GM19372 (cell line): ENCODE measurements around the gene ABCF3.

Experiments
- ATAC-seq: cut with Tn5 transposase; IDR thresholded peaks from one replicate; pipeline ENCODE4 v1.9.1; 2021; ENCODE audit warnings: mild to moderate bottlenecking, low read depth, moderate library complexity; ENCODE audit not compliant: unreplicated experiment

Gene ABCF3

DNA sequence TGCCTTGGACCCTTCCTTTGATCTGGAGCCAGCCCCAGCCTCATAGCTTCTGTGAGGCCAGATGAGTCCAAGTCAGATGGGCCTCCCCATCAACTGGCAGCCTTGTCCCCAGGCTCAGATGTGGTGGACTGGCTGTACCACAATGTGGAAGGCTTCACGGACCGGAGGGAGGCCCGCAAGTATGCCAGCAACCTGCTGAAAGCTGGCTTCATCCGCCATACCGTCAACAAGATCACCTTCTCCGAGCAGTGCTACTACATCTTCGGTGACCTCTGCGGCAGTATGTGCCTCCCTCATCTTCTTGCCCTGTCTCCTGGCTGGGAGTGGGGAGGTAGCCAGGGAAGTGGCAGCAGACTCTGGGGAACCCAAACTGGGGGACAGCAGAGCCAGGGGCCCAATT lies 18.2 kb upstream of the ABCF3 start:
- ATAC-seq, result no peak

DNA sequence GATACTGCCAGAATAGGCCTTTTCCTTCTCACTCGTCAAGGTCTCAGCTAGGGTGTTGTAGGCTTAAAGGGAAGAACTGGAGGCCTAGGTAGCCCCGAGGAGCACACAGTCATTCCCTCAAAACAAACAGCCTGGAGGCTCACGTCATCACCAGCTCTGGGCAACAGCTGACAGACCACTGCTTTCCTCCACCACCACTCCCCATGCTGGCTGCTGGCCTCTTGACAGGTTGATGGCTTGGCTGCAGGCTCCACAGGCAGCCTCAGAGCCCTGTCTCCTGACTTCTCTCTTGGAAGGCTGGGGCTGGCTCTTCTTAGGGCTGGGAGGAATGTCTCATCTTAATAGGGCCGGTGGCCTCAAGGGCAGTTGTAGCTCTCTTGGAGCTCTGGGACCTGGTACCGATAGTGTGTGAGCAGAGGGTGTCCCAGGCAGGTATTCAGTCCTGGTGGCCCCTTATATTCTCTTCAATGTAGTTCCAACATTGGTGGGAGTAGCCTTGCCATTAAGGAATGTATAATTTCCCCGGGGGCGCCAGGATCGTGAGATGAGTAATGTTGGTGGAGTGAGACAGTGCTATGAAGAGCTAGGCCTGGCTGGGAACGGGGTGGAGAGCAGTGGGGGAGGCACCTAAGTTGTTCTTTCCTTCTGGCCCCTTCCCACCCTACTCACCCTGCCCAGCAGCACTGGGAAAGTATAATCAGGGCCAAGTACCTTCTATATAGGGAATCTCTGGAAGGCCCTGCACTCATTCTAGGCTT lies 17.5 kb upstream of the ABCF3 start:
- no peak for ATAC-seq

DNA sequence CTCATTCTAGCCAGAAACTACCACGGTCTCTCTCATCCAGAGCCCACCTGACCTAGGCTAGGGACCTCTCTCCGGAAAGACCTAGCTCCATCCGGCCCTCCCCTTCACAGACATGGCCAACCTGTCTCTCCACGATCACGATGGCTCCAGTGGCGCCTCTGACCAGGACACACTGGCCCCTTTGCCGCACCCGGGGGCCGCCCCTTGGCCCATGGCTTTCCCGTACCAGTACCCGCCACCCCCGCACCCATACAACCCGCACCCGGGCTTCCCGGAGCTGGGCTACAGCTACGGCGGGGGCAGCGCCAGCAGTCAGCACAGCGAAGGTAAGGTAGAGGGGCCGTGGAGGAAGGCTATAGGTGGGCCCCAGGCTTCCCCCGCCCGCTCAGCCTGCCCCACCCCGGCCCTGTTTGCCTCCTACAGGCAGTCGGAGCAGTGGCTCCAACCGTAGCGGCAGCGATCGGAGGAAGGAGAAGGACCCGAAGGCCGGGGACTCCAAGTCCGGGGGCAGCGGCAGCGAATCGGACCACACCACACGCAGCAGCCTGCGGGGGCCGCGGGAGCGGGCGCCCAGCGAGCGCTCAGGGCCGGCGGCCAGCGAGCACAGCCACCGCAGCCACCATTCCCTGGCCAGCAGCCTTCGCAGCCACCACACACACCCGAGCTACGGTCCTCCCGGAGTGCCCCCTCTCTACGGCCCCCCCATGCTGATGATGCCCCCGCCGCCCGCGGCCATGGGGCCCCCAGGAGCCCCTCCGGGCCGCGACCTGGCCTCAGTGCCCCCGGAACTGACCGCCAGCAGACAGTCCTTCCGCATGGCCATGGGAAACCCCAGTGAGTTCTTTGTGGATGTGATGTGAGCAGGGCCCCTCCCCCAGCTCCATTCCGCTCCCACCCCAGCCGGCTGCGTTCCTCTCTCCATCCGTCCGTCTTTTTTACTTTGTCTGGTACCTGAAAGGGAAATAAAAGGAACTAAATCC lies 15.8 kb upstream of the ABCF3 start:
- no peak for ATAC-seq

DNA sequence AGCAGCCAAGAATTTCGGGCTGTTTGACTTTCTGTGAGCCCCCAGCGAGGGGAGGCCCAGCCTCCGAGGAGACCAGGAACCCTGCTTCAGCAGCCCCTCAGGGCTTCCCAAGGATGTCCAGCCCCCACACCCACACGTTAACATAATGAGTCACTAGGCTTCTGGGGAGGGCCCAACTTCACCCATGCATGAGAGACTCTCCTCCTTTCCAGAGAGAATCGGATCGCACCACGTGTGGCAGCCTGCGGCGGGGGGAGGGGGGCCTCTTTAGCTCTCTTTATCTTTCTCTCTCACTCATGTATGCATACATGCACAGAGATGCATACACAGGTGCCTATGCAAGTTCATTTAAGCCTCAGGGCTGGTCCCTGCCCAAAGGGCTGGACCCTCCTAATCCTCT lies 14.4 kb upstream of the ABCF3 start:
- no peak for ATAC-seq

DNA sequence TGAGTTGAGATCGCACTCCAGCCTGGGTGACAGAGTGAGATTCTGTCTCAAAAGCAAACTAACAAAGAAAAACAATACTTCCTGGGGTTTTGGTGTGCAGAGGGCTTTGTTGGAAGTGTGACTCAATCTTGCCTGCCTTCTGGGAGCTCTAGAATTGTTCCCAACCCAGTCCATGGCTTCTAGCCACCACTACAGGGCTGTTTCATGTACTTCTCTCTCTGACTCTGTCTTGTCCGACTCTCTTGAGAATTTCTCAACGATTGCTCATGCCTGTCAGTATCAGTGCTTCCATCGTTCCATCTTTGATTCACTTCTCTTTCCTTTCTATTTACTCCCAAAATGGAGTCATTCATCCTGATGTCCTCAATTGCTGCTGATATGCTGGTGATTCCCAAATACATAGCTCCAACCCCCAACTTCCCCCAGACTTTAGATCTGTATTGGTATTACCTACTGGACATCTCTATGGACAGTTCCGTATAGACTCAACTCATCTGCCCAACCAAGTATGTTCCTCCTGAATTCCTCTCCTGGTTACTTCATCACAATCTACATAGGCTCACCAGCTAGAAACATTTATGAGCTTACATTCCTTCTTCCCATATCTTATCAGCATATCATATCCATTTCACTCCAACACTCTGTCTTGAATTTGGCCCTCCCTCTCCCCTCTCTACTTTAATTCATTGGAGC lies 13.2 kb upstream of the ABCF3 start:
- no peak for ATAC-seq

DNA sequence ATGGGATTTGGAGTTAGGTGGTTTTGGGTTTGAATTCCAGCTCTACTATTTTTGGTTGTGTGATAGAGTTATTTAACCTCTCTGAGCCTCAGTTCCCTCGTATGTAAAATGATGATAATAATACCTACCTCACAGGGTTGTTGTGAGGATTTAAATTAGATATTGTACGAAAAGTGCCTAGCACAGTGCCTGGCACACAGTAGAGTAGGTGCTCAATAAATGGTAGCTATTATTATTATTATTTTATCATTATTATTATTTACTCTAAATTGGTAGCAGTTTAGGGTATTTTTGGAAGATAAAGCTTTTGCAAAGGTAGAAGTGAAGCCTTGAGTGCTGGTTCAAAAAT lies 12.7 kb upstream of the ABCF3 start:
- ATAC-seq, result no peak

DNA sequence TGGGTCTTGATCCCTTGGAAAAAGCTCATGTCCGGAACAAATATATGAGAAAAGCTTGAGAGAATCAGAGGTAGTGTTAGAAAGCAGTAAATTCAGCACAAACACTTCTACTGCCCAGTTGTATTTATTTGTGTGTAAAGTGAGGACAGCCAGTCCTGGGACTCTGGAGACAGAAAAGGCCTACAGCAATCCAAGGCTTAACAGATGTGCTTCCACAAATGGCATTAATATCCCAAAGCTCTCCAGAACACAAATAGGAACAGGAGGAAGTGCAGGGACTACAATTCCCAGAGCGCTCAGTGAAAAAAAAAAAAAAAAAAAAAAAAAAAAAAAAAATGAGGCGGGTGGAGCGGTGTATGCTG lies 11.7 kb upstream of the ABCF3 start:
- ATAC-seq, result no peak

DNA sequence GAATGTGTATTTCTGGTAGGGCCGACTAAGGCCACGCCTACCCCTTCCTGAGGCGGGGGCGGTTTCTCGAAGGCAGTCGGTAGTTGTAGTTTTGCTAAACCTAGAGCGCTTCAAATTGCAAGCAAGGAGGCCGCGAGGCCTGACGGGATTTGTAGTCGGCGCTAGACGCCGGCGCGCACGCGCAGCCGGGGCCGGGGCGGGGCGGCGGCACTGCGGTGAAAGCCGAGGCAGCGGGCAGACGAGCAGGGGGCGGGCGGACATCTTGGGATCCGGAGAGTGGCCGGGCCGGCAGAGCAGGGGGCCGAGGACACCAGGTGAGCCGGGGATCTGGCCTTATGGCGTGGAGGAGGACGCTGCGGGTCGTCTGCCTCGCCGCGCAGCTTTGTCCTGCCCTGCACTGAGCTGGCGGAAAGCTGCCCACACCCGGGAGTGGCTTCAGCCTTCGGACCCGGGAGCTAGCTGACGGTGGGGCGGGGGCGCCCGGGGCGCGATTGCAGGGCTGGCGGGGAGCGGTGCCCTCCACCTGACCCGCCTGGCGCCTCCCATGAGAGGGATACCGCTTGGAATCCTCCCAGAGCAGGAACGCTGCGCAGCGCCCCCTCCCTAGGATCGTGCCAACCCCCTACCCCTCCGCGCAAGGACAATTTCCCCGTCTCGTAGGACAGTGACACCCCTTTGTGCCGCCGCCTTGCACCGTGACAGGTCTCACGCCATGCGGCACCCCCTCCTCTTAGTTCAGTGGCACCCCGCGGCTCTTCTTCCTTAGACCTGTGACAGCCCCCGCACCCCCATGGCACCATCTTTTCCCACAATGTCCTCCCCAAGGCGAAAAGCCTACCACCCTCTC lies 11.1 kb upstream of the ABCF3 start, which contains the start of gene AP2M1:
Gene AP2M1, plus strand, starts transcription at position 210 of the 847 bp plus-strand sequence. CDS start 2,139 bp downstream, outside the sequence.
- ATAC-seq, result peak; percentile 98

DNA sequence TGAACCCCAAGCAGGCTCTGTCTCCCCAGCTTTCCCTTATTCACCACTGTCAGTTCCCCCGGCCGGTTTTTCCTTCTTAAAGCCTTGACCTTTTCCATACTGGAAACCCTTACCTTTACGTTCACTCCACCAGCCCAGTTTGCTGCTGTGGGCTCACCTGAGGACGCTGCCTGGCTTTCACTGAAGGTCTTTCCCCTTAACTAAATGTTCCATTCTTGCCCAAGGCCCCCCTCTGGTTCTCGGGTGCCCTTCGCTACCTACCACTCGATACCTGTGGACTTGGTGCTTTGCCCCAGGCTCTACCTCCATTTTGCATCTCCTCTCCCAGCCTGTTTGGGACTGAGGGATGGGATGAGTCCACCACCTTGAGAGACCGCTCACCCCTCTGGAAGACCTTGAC lies 10.5 kb upstream of the ABCF3 start:
- no peak for ATAC-seq

DNA sequence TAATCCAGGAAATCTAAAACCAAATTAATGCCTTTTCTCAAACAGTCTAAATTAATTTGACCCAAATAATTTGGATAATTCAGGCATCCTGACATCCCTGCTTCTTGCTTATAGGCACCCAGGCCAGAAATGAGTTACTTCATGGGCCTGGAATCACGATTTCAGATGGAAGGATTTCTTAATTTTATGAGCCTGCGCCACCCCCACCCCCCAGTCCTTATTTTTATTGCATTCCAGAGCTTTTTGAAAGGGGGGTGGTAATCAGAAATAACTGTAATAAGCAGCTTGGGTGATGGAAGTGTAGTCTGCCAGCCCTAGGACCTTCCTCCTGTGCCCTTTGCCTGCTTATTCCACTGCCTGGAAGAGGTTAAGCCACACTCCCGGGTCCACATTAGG lies 10.0 kb upstream of the ABCF3 start:
- ATAC-seq, result no peak

DNA sequence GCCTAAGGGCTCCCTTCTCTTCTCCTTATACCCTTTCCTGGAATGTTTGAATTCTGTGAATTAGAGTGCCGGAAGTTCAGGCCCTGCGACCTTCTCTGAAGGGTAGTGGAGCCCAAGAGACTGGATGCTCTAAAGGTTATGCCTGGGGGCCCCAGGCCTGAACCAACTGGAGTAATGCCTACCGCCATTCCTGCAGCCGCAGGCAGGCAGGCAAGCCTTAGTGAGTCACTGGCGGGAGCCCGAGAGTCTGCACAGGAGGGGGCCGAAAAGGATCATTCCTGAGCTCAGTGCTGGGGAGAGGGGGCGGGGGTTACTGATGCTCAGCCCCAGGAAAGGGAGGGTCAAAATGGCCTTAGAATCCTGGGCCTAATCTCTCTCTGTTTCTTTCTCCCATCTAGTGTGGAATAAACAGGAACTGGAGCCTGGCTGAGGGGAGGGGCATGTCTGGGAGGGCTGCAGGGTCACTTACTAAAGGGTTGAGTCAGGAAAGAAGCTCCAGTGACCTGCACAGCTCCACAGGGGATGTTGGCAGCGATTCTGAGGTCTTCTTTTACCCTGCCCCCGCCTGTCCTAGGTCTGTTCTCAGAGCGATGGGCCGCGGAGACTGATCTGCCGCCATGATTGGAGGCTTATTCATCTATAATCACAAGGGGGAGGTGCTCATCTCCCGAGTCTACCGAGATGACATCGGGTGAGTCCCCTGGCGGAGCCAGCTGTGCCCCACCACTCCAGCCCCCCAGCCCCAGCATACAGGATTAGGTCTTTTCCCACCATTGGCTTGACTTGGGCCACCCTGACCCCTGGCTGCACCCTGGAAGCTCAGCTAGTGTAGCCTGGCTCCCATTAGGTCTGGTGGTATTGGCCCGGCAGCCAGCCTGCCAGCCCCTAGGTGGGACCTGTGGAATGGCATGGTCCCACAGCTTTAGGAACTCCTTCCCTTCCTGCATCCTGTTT lies 9.3 kb upstream of the ABCF3 start:
- ATAC-seq, result no peak

DNA sequence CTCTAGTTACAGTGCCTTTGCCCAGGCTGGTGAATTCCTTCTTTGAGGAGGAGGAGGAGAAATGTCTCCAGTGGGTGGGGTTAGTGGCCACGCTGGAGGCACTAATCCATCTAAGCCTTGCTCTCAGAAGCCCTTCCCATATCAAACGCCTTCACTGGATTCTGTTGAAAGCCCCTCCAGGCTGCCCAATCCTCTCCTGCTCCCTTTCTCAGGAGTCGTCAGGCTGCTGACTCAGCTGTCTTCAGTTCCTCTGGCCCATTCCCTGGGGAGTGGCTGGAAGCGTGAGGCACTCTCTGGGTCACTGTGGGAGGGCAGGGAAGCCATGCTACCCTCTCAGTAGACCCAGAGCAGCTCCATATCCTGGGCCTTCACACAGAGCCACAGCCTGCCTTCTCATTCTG lies 8.7 kb upstream of the ABCF3 start:
- ATAC-seq, result no peak

DNA sequence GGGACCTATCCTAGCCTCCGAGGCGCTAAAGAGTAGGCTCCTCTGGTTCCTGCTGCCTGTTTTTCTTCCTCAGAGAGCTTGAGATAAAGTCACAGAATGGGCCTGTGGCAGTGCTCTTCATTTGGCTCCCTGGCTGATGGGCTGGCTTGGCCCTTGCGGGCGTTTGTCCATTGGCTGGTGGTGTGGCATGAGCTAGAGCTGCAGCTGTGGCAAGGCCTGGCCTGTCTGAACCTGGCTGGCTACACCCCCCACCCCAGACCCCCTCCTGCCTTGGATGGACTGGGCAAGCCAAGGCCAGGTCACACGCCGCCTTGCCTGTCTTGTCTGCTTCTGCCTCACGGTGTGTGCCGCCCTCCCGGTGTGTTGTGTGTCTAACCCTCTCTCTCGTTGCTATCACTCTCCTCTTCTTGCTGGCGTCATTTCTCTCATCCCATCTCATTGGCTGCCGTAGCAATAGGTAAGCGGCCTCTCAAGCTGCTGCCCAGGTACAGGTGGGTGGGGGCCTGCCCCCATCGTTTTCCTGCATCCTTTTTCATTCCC lies 8.2 kb upstream of the ABCF3 start:
- no peak for ATAC-seq

DNA sequence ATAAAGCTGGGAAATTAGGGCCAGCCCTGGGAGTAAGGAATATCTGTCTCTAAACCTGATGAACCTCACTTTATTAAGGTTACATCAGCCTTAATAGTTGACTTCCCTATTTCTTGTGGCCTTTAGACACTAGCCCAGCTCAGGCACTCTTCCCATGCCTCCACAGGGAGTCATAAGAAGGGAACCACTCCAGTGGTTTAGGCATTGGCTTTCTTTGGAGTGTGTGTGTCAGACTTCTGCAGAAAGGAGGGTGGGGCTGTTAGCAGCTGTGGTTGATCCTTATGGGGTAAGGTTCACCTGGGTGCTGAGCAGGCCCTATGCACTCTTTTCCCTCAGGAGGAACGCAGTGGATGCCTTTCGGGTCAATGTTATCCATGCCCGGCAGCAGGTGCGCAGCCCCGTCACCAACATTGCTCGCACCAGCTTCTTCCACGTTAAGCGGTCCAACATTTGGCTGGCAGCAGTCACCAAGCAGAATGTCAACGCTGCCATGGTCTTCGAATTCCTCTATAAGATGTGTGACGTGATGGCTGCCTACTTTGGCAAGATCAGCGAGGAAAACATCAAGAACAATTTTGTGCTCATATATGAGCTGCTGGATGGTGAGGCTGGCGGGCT lies 7.4 kb upstream of the ABCF3 start:
- ATAC-seq, result no peak

DNA sequence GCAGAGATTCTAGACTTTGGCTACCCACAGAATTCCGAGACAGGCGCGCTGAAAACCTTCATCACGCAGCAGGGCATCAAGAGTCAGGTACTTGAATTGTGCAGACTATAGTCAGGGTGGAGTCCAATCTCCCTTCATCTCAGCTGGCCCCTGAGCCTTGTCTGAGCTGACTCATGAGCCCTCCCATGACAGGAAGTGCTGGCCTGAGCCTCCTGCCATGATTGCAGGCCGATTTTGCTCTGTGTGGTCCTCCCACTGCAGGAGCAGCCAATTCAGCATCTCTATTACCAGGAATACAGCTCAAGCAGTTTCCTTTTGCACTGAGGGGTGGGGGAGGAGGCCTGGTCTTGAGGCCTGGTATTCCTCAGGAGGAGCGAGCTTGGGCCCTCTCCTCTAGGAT lies 5.8 kb upstream of the ABCF3 start:
- ATAC-seq, result no peak

DNA sequence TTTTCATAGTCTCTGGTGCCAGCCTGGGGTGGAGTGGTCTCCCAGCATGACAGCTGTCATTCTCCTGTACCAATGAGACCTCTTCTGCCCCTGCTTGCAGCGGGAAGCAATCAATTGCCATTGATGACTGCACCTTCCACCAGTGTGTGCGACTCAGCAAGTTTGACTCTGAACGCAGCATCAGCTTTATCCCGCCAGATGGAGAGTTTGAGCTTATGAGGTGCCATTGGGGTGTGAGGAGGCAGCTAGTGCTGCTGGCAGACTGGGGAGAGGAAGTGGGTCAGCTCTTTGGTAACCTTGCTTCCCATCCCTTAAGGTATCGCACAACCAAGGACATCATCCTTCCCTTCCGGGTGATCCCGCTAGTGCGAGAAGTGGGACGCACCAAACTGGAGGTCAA lies 4.4 kb upstream of the ABCF3 start:
- ATAC-seq, result no peak

DNA sequence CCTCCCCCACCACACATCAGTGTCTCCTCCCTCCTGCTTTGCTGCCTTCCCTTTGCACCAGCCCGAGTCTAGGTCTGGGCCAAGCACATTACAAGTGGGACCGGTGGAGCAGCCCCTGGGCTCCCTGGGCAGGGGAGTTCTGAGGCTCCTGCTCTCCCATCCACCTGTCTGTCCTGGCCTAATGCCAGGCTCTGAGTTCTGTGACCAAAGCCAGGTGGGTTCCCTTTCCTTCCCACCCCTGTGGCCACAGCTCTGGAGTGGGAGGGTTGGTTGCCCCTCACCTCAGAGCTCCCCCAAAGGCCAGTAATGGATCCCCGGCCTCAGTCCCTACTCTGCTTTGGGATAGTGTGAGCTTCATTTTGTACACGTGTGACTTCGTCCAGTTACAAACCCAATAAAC lies 2.3 kb upstream of the ABCF3 start:
- no peak for ATAC-seq

DNA sequence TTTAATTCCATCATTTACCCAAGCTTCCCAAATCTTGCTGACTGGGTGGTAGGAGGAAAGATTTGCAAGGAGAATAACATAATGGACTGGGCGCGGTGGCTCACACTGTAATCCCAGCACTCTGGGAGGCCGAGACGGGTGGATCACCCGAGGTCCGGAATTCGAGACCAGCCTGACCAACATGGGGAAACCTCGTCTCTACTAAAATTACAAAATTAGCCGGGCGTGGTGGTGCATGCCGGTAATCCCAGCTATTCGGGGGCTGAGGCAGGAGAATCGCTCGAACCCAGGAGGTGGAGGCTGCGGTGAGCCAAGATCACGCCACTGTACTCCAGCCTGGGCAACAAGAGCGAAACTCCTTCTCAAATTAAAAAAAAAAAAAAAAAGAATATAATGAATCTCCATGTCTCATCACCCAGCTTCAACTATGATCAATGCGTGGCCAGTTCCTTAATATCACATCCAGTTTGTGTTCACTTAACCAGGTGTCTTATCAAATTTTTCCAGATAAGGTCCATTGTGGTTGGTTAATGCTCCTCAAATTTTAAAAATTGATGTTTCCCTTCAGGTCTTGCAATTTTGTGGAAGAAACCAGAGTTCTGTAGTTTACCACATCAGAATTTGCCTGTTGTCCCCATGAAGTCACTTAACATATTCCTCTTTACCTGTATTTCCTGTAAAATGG lies 1.3 kb upstream of the ABCF3 start:
- ATAC-seq, result no peak
